BLaER1 treated with 17β-estradiol and CSF1 and Interleukin-3, amounts not matched to agents 10 nM and 100 nM (cell line): ENCODE data around the gene ENSA.
A peak's percentile ranks its signal among the peaks of the same experiment; 100 is the strongest.
"Not testable (repeated sequence)": the region's sequence is repeated elsewhere in the genome, so short reads cannot be mapped to it uniquely, and the experiment has no call there.

Experiments used
- H3K27ac ChIP-seq, 11 experiments: shearing (Covaris generic); formaldehyde crosslinking; 2 replicates each; pipeline ENCODE4 v1.8.1; 2022
- H3K27me3 ChIP-seq, 11 experiments: shearing (Covaris generic); formaldehyde crosslinking; 2 replicates each; pipeline ENCODE4 v1.8.1; 2022
- H3K36me3 ChIP-seq, 11 experiments: shearing (Covaris generic); formaldehyde crosslinking; 2 replicates each; pipeline ENCODE4 v1.8.1; 2022
- H3K4me1 ChIP-seq, 10 experiments: shearing (Covaris generic); formaldehyde crosslinking; 2 replicates each; pipeline ENCODE4 v1.8.1; 2022
- H3K4me2 ChIP-seq, 11 experiments: shearing (Covaris generic); formaldehyde crosslinking; 2 replicates each; pipeline ENCODE4 v1.8.1; 2022
- H3K4me3 ChIP-seq, 10 experiments: shearing (Covaris generic); formaldehyde crosslinking; 2 replicates each; pipeline ENCODE4 v1.8.1; 2022
- H3K9ac ChIP-seq, 11 experiments: shearing (Covaris generic); formaldehyde crosslinking; 2 replicates each; pipeline ENCODE4 v1.8.1; 2022
- H3K9me3 ChIP-seq, 11 experiments: shearing (Covaris generic); formaldehyde crosslinking; replicated peaks in 1 of 11; 2 replicates each; pipeline ENCODE4 v1.8.1; 2022
- H4K20me1 ChIP-seq, 11 experiments: shearing (Covaris generic); formaldehyde crosslinking; 2 replicates each; pipeline ENCODE4 v1.8.1; 2022
- Cebpa-rat ChIP-seq, 11 experiments: shearing (Covaris generic); IDR thresholded peaks; 2 replicates each; pipeline ENCODE4 v1.8.1; 2022

Gene ENSA

GRCh38 chr1:150596976-150597375 is 32.4 kb downstream of the ENSA start:
- Histone ChIP-seq H4K20me1 (no peaks in the 10 kb centered on the region), H3K4me3 (no peak overlapping the region), H3K9ac (no peak overlapping the region), H3K9me3 (no peaks in the 10 kb centered on the region), H3K27me3 (no peaks in the 10 kb centered on the region), H3K27ac (no peak overlapping the region), H3K36me3 (peaks cover 4 to 14% (median 10%) of the 10 kb centered on the region in 11 experiments; a peak in 17 of 22 replicates), H3K4me1 (peaks cover 0 to 3% (median 0%) of the 10 kb centered on the region in 10 experiments; a peak in 3 of 20 replicates), H3K4me2 (no peak overlapping the region)
- TF ChIP-seq Cebpa-rat (IDR thresholded peaks at IDR 0.05) = no peak

- H3K9me3 ChIP-seq = no peaks in the 10 kb centered on the region
- H3K9ac ChIP-seq = no peak overlapping the region
- no peak overlapping the region for H3K4me3 ChIP-seq
- H3K27ac ChIP-seq = no peak overlapping the region
- no peaks in the 10 kb centered on the region for H4K20me1 ChIP-seq
- TF ChIP-seq Cebpa-rat (IDR thresholded peaks at IDR 0.05) = no peak
- no peaks in the 10 kb centered on the region for H3K27me3 ChIP-seq
- no peak overlapping the region for H3K4me2 ChIP-seq
- peaks cover 0 to 3% (median 0%) of the 10 kb centered on the region in 10 experiments; a peak in 2 of 20 replicates for H3K4me1 ChIP-seq
- peaks cover 4 to 14% (median 10%) of the 10 kb centered on the region in 11 experiments; a peak in 17 of 22 replicates for H3K36me3 ChIP-seq
Measured at GRCh38 chr1:150596095-150596892, 33.1 kb downstream of the ENSA start.

GRCh38 chr1:150582371-150582770 is 47.0 kb downstream of the ENSA start:
- Histone ChIP-seq H3K4me1 (peaks cover 17 to 32% (median 25%) of the 10 kb centered on the region in 10 experiments), H3K36me3 (peaks cover 12 to 17% (median 15%) of the 10 kb centered on the region in 11 experiments), H3K4me2 (peak overlapping the region in 7 of 11 experiments; percentile 16 to 77 (median 58); a peak in 10 of 22 replicates), H3K9ac (peak overlapping the region in 1 of 11 experiments; percentile 27; a peak in 1 of 22 replicates), H3K9me3 (no peaks in the 10 kb centered on the region; a peak in 3 of 22 replicates), H4K20me1 (peaks cover 18 to 20% (median 20%) of the 10 kb centered on the region in 11 experiments), H3K4me3 (no peak overlapping the region), H3K27ac (peak overlapping the region in 4 of 11 experiments; percentile 20 to 59 (median 36); a peak in 5 of 22 replicates), H3K27me3 (no peaks in the 10 kb centered on the region)
- TF ChIP-seq Cebpa-rat (IDR thresholded peaks at IDR 0.05) = no peak

- peak overlapping the region in 4 of 11 experiments; percentile 20 to 59 (median 36); a peak in 3 of 22 replicates for H3K27ac ChIP-seq
- H3K9ac ChIP-seq = peak overlapping the region in 1 of 11 experiments; percentile 27; a peak in 1 of 22 replicates
- peaks cover 17 to 32% (median 25%) of the 10 kb centered on the region in 10 experiments for H3K4me1 ChIP-seq
- H3K9me3 ChIP-seq, H3K27me3 ChIP-seq, H3K4me3 ChIP-seq: not testable (repeated sequence)
- H3K4me2 ChIP-seq = peak overlapping the region in 5 of 11 experiments; percentile 22 to 77 (median 62); a peak in 8 of 22 replicates
- peaks cover 22 to 24% (median 24%) of the 10 kb centered on the region in 11 experiments for H4K20me1 ChIP-seq
- H3K36me3 ChIP-seq = peaks cover 16 to 21% (median 20%) of the 10 kb centered on the region in 11 experiments
Measured at GRCh38 chr1:150581962-150582361, 47.5 kb downstream of the ENSA start.

- Histone ChIP-seq H3K27ac (peak overlapping the region in 1 of 11 experiments; percentile 37; a peak in 1 of 22 replicates), H3K4me1 (peaks cover 18 to 32% (median 27%) of the 10 kb centered on the region in 10 experiments), H4K20me1 (peaks cover 28 to 30% (median 29%) of the 10 kb centered on the region in 11 experiments), H3K36me3 (peaks cover 22 to 27% (median 25%) of the 10 kb centered on the region in 11 experiments), H3K4me2 (peak overlapping the region in 5 of 11 experiments; percentile 21 to 77 (median 62); a peak in 7 of 22 replicates)
- not testable (repeated sequence) for H3K27me3 ChIP-seq, H3K9ac ChIP-seq, H3K9me3 ChIP-seq, H3K4me3 ChIP-seq
Measured at GRCh38 chr1:150581437-150581836, 48.0 kb downstream of the ENSA start.

- not testable (repeated sequence) for H3K9me3 ChIP-seq, H3K9ac ChIP-seq, H3K27me3 ChIP-seq, H3K4me3 ChIP-seq
- H3K27ac ChIP-seq = peak overlapping the region in 1 of 11 experiments; percentile 37; a peak in 1 of 22 replicates
- H3K36me3 ChIP-seq = peaks cover 26 to 31% (median 30%) of the 10 kb centered on the region in 11 experiments
- peaks cover 23 to 34% (median 30%) of the 10 kb centered on the region in 10 experiments for H3K4me1 ChIP-seq
- peaks cover 32 to 34% (median 34%) of the 10 kb centered on the region in 11 experiments for H4K20me1 ChIP-seq
- H3K4me2 ChIP-seq = peak overlapping the region in 4 of 11 experiments; percentile 9 to 77 (median 62); a peak in 7 of 22 replicates
Measured at GRCh38 chr1:150580966-150581365, 48.4 kb downstream of the ENSA start.

GRCh38 chr1:150579945-150580642 is 49.3 kb downstream of the ENSA start:
- Histone ChIP-seq H3K9me3 (no peaks in the 10 kb centered on the region; a peak in 3 of 22 replicates), H3K4me3 (peak overlapping the region; percentile 48 to 100 (median 98)), H3K27ac (peak overlapping the region; percentile 97 to 100 (median 99))

GRCh38 chr1:150579110-150579944 is 50.1 kb downstream of the ENSA start, which contains the start of gene MCL1:
TSS of gene MCL1 (minus strand) at chr1:150579610. CDS start at chr1:150579530, 80 bp downstream.
- Histone ChIP-seq H3K27me3 (no peaks in the 10 kb centered on the region), H3K4me1 (peaks cover 40 to 50% (median 46%) of the 10 kb centered on the region in 10 experiments), H4K20me1 (peaks cover 49 to 51% (median 50%) of the 10 kb centered on the region in 11 experiments), H3K9me3 (no peaks in the 10 kb centered on the region; a peak in 3 of 22 replicates), H3K36me3 (peaks cover 43 to 48% (median 46%) of the 10 kb centered on the region in 11 experiments), H3K27ac (peak within 1 kb of the TSS; percentile 97 to 100 (median 99)), H3K4me3 (peak within 1 kb of the TSS; percentile 65 to 100 (median 98)), H3K9ac (peak within 1 kb of the TSS; percentile 96 to 100 (median 99)), H3K4me2 (peak within 1 kb of the TSS; percentile 77 to 99 (median 93))
- TF ChIP-seq Cebpa-rat (IDR thresholded peaks at IDR 0.05) = peak in 1 of 11 experiments; percentile 29; a peak in 2 of 22 replicates

More at GRCh38 chr1:150579945-150580642, 49.3 kb downstream of the ENSA start:
- Histone ChIP-seq H3K36me3 (peaks cover 35 to 40% (median 38%) of the 10 kb centered on the region in 11 experiments), H3K4me2 (peak overlapping the region; percentile 70 to 99 (median 83)), H3K9ac (peak overlapping the region; percentile 95 to 100 (median 99)), H3K4me1 (peaks cover 32 to 43% (median 39%) of the 10 kb centered on the region in 10 experiments), H4K20me1 (peaks cover 41 to 43% (median 43%) of the 10 kb centered on the region in 11 experiments), H3K27me3 (no peaks in the 10 kb centered on the region)
- no peak for TF ChIP-seq Cebpa-rat (IDR thresholded peaks at IDR 0.05)
